Measurements from ENCODE around the gene DLK1.

The DLK1 gene

DNA sequence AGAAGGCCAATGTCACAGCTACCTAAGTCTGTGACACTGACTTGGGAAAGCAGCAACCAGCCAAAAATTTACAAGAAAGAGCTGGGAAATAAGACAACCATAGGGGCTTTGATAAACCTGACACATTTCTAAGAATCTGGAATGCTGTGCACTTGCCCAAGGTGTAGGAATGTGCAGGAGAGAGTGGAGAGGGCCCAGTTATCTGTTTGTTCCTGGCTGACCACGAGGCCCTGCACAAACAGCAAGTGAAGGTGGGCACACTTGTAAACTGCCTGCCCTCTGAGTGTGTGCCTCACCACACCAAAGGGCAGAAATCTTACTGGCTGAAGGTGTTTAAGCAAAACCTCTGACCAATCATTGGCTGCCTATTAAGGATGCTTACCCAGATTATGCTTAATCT lies 27.3 kb downstream of the DLK1 start:
- Histone ChIP-seq H3K36me3 (ENCODE audit: control insufficient read depth, insufficient read depth, low read length) (no peaks in the 10 kb centered on the region), H3K27me3 (ENCODE audit: control insufficient read depth, insufficient read depth, low read length) (no peaks in the 10 kb centered on the region), H3K4me3 (ENCODE audit: low read depth, low read length) (no peak overlapping the region), H3K9ac (ENCODE audit: low read depth, low read length) (no peak overlapping the region), H3K9me3 (ENCODE audit: control insufficient read depth, insufficient read depth, low read length) (no peaks in the 10 kb centered on the region), H3K4me1 (ENCODE audit: control insufficient read depth, insufficient read depth, low read length) (no peaks in the 10 kb centered on the region)

GRCh38 chr14:100755649-100756048 lies 29.0 kb downstream of the DLK1 start:
- no peak overlapping the region for H3K9ac ChIP-seq (ENCODE audit: low read depth, low read length)
- no peak overlapping the region for H3K4me3 ChIP-seq (ENCODE audit: low read depth, low read length)
- no peaks in the 10 kb centered on the region for H3K9me3 ChIP-seq (ENCODE audit: control insufficient read depth, insufficient read depth, low read length)
- no peaks in the 10 kb centered on the region for H3K4me1 ChIP-seq (ENCODE audit: control insufficient read depth, insufficient read depth, low read length)
- no peaks in the 10 kb centered on the region for H3K27me3 ChIP-seq (ENCODE audit: control insufficient read depth, insufficient read depth, low read length)
- no peaks in the 10 kb centered on the region for H3K36me3 ChIP-seq (ENCODE audit: control insufficient read depth, insufficient read depth, low read length)

- Histone ChIP-seq H3K4me3 (ENCODE audit: low read depth, low read length) (no peak overlapping the region), H3K4me1 (ENCODE audit: control insufficient read depth, insufficient read depth, low read length) (no peaks in the 10 kb centered on the region), H3K9ac (ENCODE audit: low read depth, low read length) (no peak overlapping the region), H3K9me3 (ENCODE audit: control insufficient read depth, insufficient read depth, low read length) (no peaks in the 10 kb centered on the region), H3K27me3 (ENCODE audit: control insufficient read depth, insufficient read depth, low read length) (no peaks in the 10 kb centered on the region), H3K36me3 (ENCODE audit: control insufficient read depth, insufficient read depth, low read length) (no peaks in the 10 kb centered on the region)
Measured at GRCh38 chr14:100761481-100761880, 34.8 kb downstream of the DLK1 start.

DNA sequence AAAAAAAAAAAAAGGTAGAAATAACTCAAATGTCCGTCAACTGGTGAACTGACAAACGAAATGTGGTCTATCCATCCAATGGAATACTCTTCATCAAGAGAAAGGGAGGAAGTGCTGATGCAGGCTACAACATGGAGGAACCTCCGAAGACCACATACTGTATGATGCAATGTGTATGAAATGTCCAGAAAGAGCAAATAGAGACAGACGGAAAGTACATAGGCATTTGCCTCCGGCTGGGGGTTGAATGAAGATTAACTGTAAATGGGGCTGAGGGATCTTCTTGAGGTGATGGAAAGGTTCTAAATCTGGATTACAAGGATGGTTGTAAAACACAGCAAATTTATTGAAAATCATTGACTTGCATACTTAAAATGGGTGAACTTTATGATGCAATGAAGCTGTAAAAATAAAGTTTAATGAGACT lies 35.4 kb downstream of the DLK1 start:
- H3K9ac ChIP-seq (ENCODE audit: low read depth, low read length): no peak overlapping the region
- no peaks in the 10 kb centered on the region for H3K36me3 ChIP-seq (ENCODE audit: control insufficient read depth, insufficient read depth, low read length)

DNA sequence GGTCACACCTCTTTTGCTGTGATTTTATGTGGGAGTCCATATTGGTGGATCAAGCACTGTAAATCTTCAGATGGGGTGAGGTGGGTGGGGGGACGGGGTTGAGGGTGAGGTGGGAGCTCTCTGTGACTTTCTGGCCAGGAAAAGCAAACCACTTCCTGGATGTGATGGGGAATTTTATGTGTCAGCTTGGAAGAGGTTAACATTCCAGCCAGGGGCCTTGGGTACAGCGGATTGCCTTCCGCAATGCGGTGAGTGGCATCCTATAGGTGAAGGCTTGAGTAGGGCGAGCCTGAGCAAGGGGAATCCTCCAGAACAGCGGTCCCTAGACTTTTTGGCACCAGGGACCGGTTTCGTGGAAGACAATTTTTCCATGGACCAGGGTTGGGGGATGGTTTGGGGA lies 36.2 kb downstream of the DLK1 start:
- no peaks in the 10 kb centered on the region for H3K4me1 ChIP-seq (ENCODE audit: control insufficient read depth, insufficient read depth, low read length)
- no peaks in the 10 kb centered on the region for H3K36me3 ChIP-seq (ENCODE audit: control insufficient read depth, insufficient read depth, low read length)
- H3K27me3 ChIP-seq (ENCODE audit: control insufficient read depth, insufficient read depth, low read length): no peaks in the 10 kb centered on the region
- H3K9ac ChIP-seq (ENCODE audit: low read depth, low read length): no peak overlapping the region
- no peak overlapping the region for H3K4me3 ChIP-seq (ENCODE audit: low read depth, low read length)
- no peaks in the 10 kb centered on the region for H3K9me3 ChIP-seq (ENCODE audit: control insufficient read depth, insufficient read depth, low read length)

More for the DNA sequence above, 35.4 kb downstream of the DLK1 start:
- no peak overlapping the region for H3K4me3 ChIP-seq (ENCODE audit: low read depth, low read length)
- H3K27me3 ChIP-seq (ENCODE audit: control insufficient read depth, insufficient read depth, low read length): no peaks in the 10 kb centered on the region
- H3K4me1 ChIP-seq (ENCODE audit: control insufficient read depth, insufficient read depth, low read length): no peaks in the 10 kb centered on the region
- no peaks in the 10 kb centered on the region for H3K9me3 ChIP-seq (ENCODE audit: control insufficient read depth, insufficient read depth, low read length)

GRCh38 chr14:100764471-100765115 lies 37.9 kb downstream of the DLK1 start:
- H3K36me3 ChIP-seq (ENCODE audit: control insufficient read depth, insufficient read depth, low read length): no peaks in the 10 kb centered on the region
- H3K9ac ChIP-seq (ENCODE audit: low read depth, low read length): no peak overlapping the region
- H3K27me3 ChIP-seq (ENCODE audit: control insufficient read depth, insufficient read depth, low read length): no peaks in the 10 kb centered on the region
- H3K4me1 ChIP-seq (ENCODE audit: control insufficient read depth, insufficient read depth, low read length): no peaks in the 10 kb centered on the region
- no peaks in the 10 kb centered on the region for H3K9me3 ChIP-seq (ENCODE audit: control insufficient read depth, insufficient read depth, low read length)
- H3K4me3 ChIP-seq (ENCODE audit: low read depth, low read length): no peak overlapping the region

GRCh38 chr14:100765296-100765695 lies 38.6 kb downstream of the DLK1 start:
- Histone ChIP-seq H3K27me3 (ENCODE audit: control insufficient read depth, insufficient read depth, low read length) (no peaks in the 10 kb centered on the region), H3K4me1 (ENCODE audit: control insufficient read depth, insufficient read depth, low read length) (no peaks in the 10 kb centered on the region), H3K4me3 (ENCODE audit: low read depth, low read length) (no peak overlapping the region), H3K36me3 (ENCODE audit: control insufficient read depth, insufficient read depth, low read length) (no peaks in the 10 kb centered on the region), H3K9me3 (ENCODE audit: control insufficient read depth, insufficient read depth, low read length) (no peaks in the 10 kb centered on the region), H3K9ac (ENCODE audit: low read depth, low read length) (no peak overlapping the region)

- Histone ChIP-seq H3K36me3 (ENCODE audit: control insufficient read depth, insufficient read depth, low read length) (no peaks in the 10 kb centered on the region), H3K27me3 (ENCODE audit: control insufficient read depth, insufficient read depth, low read length) (no peaks in the 10 kb centered on the region), H3K4me1 (ENCODE audit: control insufficient read depth, insufficient read depth, low read length) (no peaks in the 10 kb centered on the region), H3K4me3 (ENCODE audit: low read depth, low read length) (no peak overlapping the region), H3K9ac (ENCODE audit: low read depth, low read length) (no peak overlapping the region), H3K9me3 (ENCODE audit: control insufficient read depth, insufficient read depth, low read length) (no peaks in the 10 kb centered on the region)
Measured at GRCh38 chr14:100765991-100766390, 39.3 kb downstream of the DLK1 start.

- no peak overlapping the region for H3K4me3 ChIP-seq (ENCODE audit: low read depth, low read length)
- no peak overlapping the region for H3K9ac ChIP-seq (ENCODE audit: low read depth, low read length)
- H3K27me3 ChIP-seq (ENCODE audit: control insufficient read depth, insufficient read depth, low read length): no peaks in the 10 kb centered on the region
- no peaks in the 10 kb centered on the region for H3K4me1 ChIP-seq (ENCODE audit: control insufficient read depth, insufficient read depth, low read length)
- no peaks in the 10 kb centered on the region for H3K9me3 ChIP-seq (ENCODE audit: control insufficient read depth, insufficient read depth, low read length)
- no peaks in the 10 kb centered on the region for H3K36me3 ChIP-seq (ENCODE audit: control insufficient read depth, insufficient read depth, low read length)
Measured at GRCh38 chr14:100767003-100767787, 40.5 kb downstream of the DLK1 start.

DNA sequence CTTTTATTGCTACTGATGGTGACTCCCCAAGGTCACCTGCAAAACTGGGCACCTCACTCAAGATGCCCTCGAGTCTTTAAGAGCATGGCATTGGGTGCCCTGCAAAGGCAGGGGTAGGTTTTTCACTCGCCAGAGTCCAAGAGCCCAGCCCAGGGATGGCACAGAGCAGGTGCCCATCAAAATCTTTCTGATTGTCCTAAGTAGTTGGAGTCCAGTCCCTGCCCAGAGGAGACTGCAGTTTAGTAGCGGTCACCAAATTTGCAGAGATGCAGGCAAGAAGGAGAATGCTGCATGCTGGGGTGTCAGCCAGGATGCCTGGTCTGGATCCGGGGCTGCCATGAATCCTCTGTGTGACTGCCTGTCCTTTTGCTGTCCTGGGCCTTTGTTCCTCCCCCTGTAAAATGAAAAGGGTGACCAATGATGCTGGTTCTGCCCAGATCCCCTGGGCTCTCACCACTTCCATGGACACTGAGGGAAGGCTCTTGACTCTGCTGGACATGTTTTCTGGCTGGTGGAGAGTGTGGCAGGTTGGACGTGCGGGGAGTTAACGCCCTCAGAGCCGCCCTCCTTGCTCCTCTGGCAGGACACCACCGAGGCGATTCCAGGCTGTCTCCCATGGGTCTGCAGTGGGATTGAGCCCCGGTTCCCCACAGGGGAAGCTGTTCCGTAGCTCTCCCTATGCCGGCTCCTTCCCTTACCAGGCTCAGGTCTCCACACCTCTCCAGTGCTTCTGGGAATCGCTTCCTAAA lies 41.3 kb downstream of the DLK1 start:
- Histone ChIP-seq H3K9ac (ENCODE audit: low read depth, low read length) (no peak overlapping the region), H3K27me3 (ENCODE audit: control insufficient read depth, insufficient read depth, low read length) (no peaks in the 10 kb centered on the region), H3K36me3 (ENCODE audit: control insufficient read depth, insufficient read depth, low read length) (no peaks in the 10 kb centered on the region), H3K9me3 (ENCODE audit: control insufficient read depth, insufficient read depth, low read length) (no peaks in the 10 kb centered on the region), H3K4me3 (ENCODE audit: low read depth, low read length) (no peak overlapping the region), H3K4me1 (ENCODE audit: control insufficient read depth, insufficient read depth, low read length) (no peaks in the 10 kb centered on the region)

DNA sequence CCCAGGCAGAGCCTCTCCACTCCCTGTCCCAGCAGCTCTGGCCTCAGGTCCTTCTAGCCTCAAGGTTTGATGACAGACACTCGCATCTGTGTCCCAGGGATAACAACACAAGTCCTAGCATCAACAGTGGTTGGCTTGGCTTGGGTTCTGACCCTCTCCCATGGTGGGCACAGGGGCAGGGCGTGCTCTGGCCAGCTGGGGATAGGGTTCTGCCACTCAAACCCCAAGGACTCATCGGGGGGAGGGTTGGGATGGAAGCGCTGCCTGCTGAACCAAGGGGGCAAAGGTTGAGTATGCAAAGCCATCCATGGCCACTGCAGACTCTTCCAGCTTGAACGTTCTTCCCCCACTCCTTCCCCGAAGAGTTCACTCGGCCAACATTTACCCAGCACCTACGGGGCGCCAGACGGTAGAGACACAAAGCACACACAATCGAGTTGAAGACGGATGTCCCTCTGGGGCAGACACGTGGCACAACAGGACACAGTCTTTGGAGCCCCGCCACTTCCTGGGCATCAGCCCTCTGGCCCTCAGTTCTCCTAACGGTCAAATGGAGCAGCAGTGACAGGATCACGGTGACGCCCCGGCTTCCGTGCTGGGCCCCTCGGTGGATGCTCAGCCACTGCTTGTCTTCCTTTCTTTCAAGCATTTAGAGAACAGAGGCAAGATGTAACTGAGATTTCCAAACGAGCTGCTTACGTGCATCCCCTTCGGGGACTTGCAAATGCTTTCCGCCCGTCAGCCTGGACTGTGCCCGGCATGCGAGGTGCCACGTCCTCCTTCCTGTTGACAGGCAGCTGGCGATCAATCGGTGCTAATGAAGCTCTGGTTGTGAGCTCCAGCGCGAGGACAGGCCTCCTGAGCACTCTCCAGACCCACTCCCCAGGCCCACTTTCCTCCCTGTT lies 42.6 kb downstream of the DLK1 start:
- no peaks in the 10 kb centered on the region for H3K9me3 ChIP-seq (ENCODE audit: control insufficient read depth, insufficient read depth, low read length)
- no peak overlapping the region for H3K9ac ChIP-seq (ENCODE audit: low read depth, low read length)
- H3K36me3 ChIP-seq (ENCODE audit: control insufficient read depth, insufficient read depth, low read length): no peaks in the 10 kb centered on the region
- no peaks in the 10 kb centered on the region for H3K4me1 ChIP-seq (ENCODE audit: control insufficient read depth, insufficient read depth, low read length)
- no peak overlapping the region for H3K4me3 ChIP-seq (ENCODE audit: low read depth, low read length)
- no peaks in the 10 kb centered on the region for H3K27me3 ChIP-seq (ENCODE audit: control insufficient read depth, insufficient read depth, low read length)
